IMR-90 (cell line): ENCODE results near the gene TP63. TPM values are rescaled to one million over a fixed set of nuclear protein-coding genes. Genes with fewer than 3 reads are reported as not detected.
"Not testable (repeated sequence)": the region's sequence is repeated elsewhere in the genome, so short reads cannot be mapped to it uniquely, and the experiment has no call there.

Experiments used
- ATAC-seq: fragments of 200-7000 bp; cut with Tn5 transposase; 2 replicates; pipeline ENCODE4 v1.9.1; 2020; ENCODE audit warnings: low read depth, mild to moderate bottlenecking, moderate library complexity
- BruUV-seq: library from RNA; stranded (reverse); fragments of 400-500 nt; replicated peaks from 2 replicates; lab custom pipeline; 2021; lab: Mats Ljungman, UMichigan
- CTCF ChIA-PET: fragments of 300-600 bp; formaldehyde crosslinking; extraction: SDS; loops from one replicate; lab custom pipeline; 2021; ENCODE audit warnings: antibody characterized with exemption; lab: Yijun Ruan, JAX
- POLR2A ChIA-PET: fragments of 300-600 bp; sonication (Branson Sonifier 250); formaldehyde crosslinking; loops from one replicate; lab custom pipeline; 2022; ENCODE audit warnings: antibody characterized with exemption; ENCODE audit not compliant: unreplicated experiment; lab: Charles Lee
- DNase-seq: peaks from one replicate; pipeline ENCODE4 v3.0.0; 2013
- H2AFZ ChIP-seq: replicated peaks from 2 replicates; pipeline ENCODE3; 2013; ENCODE audit warnings: low read length, mild to moderate bottlenecking; ENCODE audit not compliant: poor library complexity
- H2AK5ac ChIP-seq: 2 replicates; pipeline ENCODE4 v1.6.1; 2013; ENCODE audit warnings: low read depth, low read length, inconsistent platforms
- H2AK9ac ChIP-seq: replicated peaks from 2 replicates; pipeline ENCODE3; 2013; ENCODE audit warnings: mild to moderate bottlenecking, low read depth, low read length, moderate library complexity; ENCODE audit not compliant: poor library complexity
- H2BK120ac ChIP-seq: 2 replicates; pipeline ENCODE4 v1.6.1; 2013; ENCODE audit warnings: low read depth, low read length, inconsistent platforms
- H2BK15ac ChIP-seq: 3 replicates; pipeline ENCODE4 v1.6.1; 2013; ENCODE audit warnings: low read depth, low read length, inconsistent platforms
- H2BK20ac ChIP-seq: 2 replicates; pipeline ENCODE4 v1.6.1; 2013; ENCODE audit warnings: low read depth, mild to moderate bottlenecking, inconsistent platforms, low read length, moderate library complexity
- H2BK5ac ChIP-seq: 2 replicates; pipeline ENCODE4 v1.6.1; 2013; ENCODE audit warnings: mild to moderate bottlenecking, low read depth, low read length, inconsistent platforms; ENCODE audit not compliant: poor library complexity, severe bottlenecking
- H3K14ac ChIP-seq: replicated peaks from 2 replicates; pipeline ENCODE4 v1.6.1; 2013; ENCODE audit warnings: low read depth, low read length, inconsistent platforms
- H3K18ac ChIP-seq: 2 replicates; pipeline ENCODE4 v1.6.1; 2013; ENCODE audit warnings: low read depth, low read length, control low read depth
- H3K23ac ChIP-seq: 2 replicates; pipeline ENCODE4 v1.6.1; 2013; ENCODE audit warnings: low read depth, low read length, inconsistent platforms
- H3K27ac ChIP-seq: 2 replicates; pipeline ENCODE4 v1.5.1; 2013; ENCODE audit warnings: mild to moderate bottlenecking, control low read depth, low read length; ENCODE audit not compliant: insufficient read depth
- H3K27me3 ChIP-seq: 2 replicates; pipeline ENCODE4 v1.6.1; 2013; ENCODE audit warnings: low read length; ENCODE audit not compliant: control insufficient read depth, insufficient read depth
- H3K36me3 ChIP-seq: 2 replicates; pipeline ENCODE4 v1.6.1; 2013; ENCODE audit warnings: low read length, mixed read lengths; ENCODE audit not compliant: control insufficient read depth, insufficient read depth
- H3K4ac ChIP-seq: 2 replicates; pipeline ENCODE4 v1.6.1; 2013; ENCODE audit warnings: low read depth, low read length, inconsistent platforms
- H3K4me1 ChIP-seq: 2 replicates; pipeline ENCODE4 v1.6.1; 2013; ENCODE audit warnings: low read length, mixed read lengths; ENCODE audit not compliant: control insufficient read depth, insufficient read depth
- H3K4me2 ChIP-seq: 2 replicates; pipeline ENCODE4 v1.6.1; 2013; ENCODE audit warnings: low read depth, mild to moderate bottlenecking, control low read depth, low read length, moderate library complexity
- H3K4me3 ChIP-seq: 2 replicates; pipeline ENCODE4 v1.5.1; 2013; ENCODE audit warnings: low read depth, mild to moderate bottlenecking, control low read depth, low read length, moderate library complexity; ENCODE audit not compliant: insufficient read depth
- H3K56ac ChIP-seq: 2 replicates; pipeline ENCODE4 v1.6.1; 2013; ENCODE audit warnings: low read length, inconsistent platforms; ENCODE audit not compliant: insufficient read depth; ENCODE audit errors: extremely low read depth
- H3K79me1 ChIP-seq, 2 experiments: 2 replicates each; pipeline ENCODE4 v1.6.1; 2013; ENCODE audit warnings: low read length in 2 of 2, inconsistent platforms in 1 of 2, low read depth in 1 of 2
- H3K9ac ChIP-seq: 2 replicates; pipeline ENCODE4 v1.6.1; 2013; ENCODE audit warnings: low read depth, low read length, control low read depth
- H3K9me1 ChIP-seq: 2 replicates; pipeline ENCODE4 v1.6.1; 2013; ENCODE audit warnings: low read length, inconsistent platforms; ENCODE audit not compliant: insufficient read depth
- H3K9me3 ChIP-seq: 2 replicates; pipeline ENCODE4 v1.6.1; 2013; ENCODE audit warnings: low read length; ENCODE audit not compliant: control insufficient read depth, insufficient read depth
- H4K20me1 ChIP-seq: 2 replicates; pipeline ENCODE4 v1.6.1; 2013; ENCODE audit warnings: low read length, inconsistent platforms; ENCODE audit not compliant: insufficient read depth
- H4K5ac ChIP-seq: 2 replicates; pipeline ENCODE4 v1.6.1; 2013; ENCODE audit warnings: mild to moderate bottlenecking, low read depth, low read length, control low read depth
- H4K8ac ChIP-seq, 2 experiments: 2 replicates each; pipeline ENCODE4 v1.6.1; 2013; ENCODE audit warnings: low read depth in 2 of 2, low read length in 2 of 2, control low read depth in 1 of 2, inconsistent platforms in 1 of 2
- H4K91ac ChIP-seq: 2 replicates; pipeline ENCODE4 v1.6.1; 2013; ENCODE audit warnings: low read depth, low read length, inconsistent platforms; ENCODE audit not compliant: insufficient read depth
- WGBS, 2 experiments: methylation state at CpG; one replicate each; pipeline versions ENCODE4 v1.1.5 to v1.1.7; 2013; ENCODE audit warnings: missing lambda C conversion rate in 2 of 2; ENCODE audit not compliant: insufficient read length in 1 of 2; ENCODE audit errors: extremely low coverage in 2 of 2; 5-methylcytosine and 5-hydroxymethylcytosine counted together
- dilution Hi-C: fragments of 300-500 bp; cut with HindIII; formaldehyde crosslinking; loops from one replicate; pipeline ENCODE4 v1.14.3; 2018; ENCODE audit warnings: low sequenced_read_pairs; ENCODE audit not compliant: unreplicated experiment
- in situ Hi-C: fragments of 300-500 bp; cut with MboI; formaldehyde crosslinking; loops from 3 replicates; pipeline ENCODE4 v1.14.3; 2019; ENCODE audit warnings: low sequenced_read_pairs, inconsistent platforms, mixed read lengths
- intact Hi-C: fragments of 100-400 bp; cut with micrococcal nuclease; formaldehyde crosslinking; loops from 2 replicates; pipeline ENCODE4 v1.10.0; 2022
- polyA plus RNA-seq, 3 experiments: library from polyadenylated mRNA; depleted of rRNA; stranded (reverse); fragments of >200 nt; gene quantifications; 2 replicates each; pipeline ENCODE4 v1.2.3, GENCODE V29; 2012; ENCODE audit warnings: low replicate concordance in 1 of 3
- total RNA-seq: library from RNA; depleted of rRNA; stranded (reverse); fragments of >200 nt; gene quantifications from 2 replicates; pipeline ENCODE4 v1.2.3, GENCODE V29; 2012

The TP63 gene
- total and polyA plus RNA-seq, 2 of the 4 experiments (the other 2 are of a cell fraction): not detected

- H3K23ac ChIP-seq, H2AFZ ChIP-seq, H3K14ac ChIP-seq, H3K4me1 ChIP-seq, H3K9ac ChIP-seq, H3K56ac ChIP-seq, H2BK15ac ChIP-seq, H4K20me1 ChIP-seq, H2AK5ac ChIP-seq, H3K36me3 ChIP-seq, H3K18ac ChIP-seq, H4K5ac ChIP-seq, BruUV-seq, ATAC-seq, CTCF ChIA-PET, H2BK5ac ChIP-seq, in situ Hi-C loops, H3K9me1 ChIP-seq, intact Hi-C loops, DNase-seq, POLR2A ChIA-PET, H3K27ac ChIP-seq, H2BK20ac ChIP-seq, H3K4me2 ChIP-seq, H3K27me3 ChIP-seq, H3K4ac ChIP-seq, H2BK120ac ChIP-seq, H4K91ac ChIP-seq, H2AK9ac ChIP-seq, H3K9me3 ChIP-seq, dilution Hi-C loops, H4K8ac ChIP-seq, H3K4me3 ChIP-seq, H3K79me1 ChIP-seq: not testable (repeated sequence)
- WGBS, 2 experiments: 20% methylated on average over 1 of the region's 2 CpGs; no CpG with 5 or more reads in 1 of the 2 experiments
These were observed 18.5 kb upstream of the TP63 start for GRCh38 chr3:189612641-189613040.
